Activated T-cell treated with anti-CD3 and anti-CD28 coated beads, Interleukin-2, amount 50 U/mL, for 4 hours (primary cell): ENCODE data around the gene P4HA1. TPM values are rescaled to one million over a fixed set of nuclear protein-coding genes. Genes with fewer than 3 reads are reported as not detected.

ENCODE experiments used
- ATAC-seq, 2 donors: fragments of 200-7000 bp; cut with Tn5 transposase; one replicate each; pipeline ENCODE4 v1.10.0; 2021
- DNase-seq: peaks from one replicate; pipeline ENCODE4 v3.0.0-alpha.2; 2020
- H3K27me3 Mint-ChIP-seq: one replicate; pipeline ENCODE4 v1.8.0; 2021; ENCODE audit warnings: low read depth, mixed read lengths
- H3K36me3 Mint-ChIP-seq: one replicate; pipeline ENCODE4 v1.8.0; 2022; ENCODE audit warnings: mixed read lengths; ENCODE audit not compliant: insufficient read depth
- H3K4me1 Mint-ChIP-seq: one replicate; pipeline ENCODE4 v1.8.0; 2021; ENCODE audit warnings: low read depth, mixed read lengths
- H3K4me3 Mint-ChIP-seq: one replicate; pipeline ENCODE4 v1.8.0; 2021; ENCODE audit warnings: mild to moderate bottlenecking, moderate library complexity, mixed read lengths
- H3K9me3 Mint-ChIP-seq: one replicate; pipeline ENCODE4 v1.8.0; 2021; ENCODE audit warnings: mixed read lengths
- total RNA-seq, 3 donors: library from RNA; stranded (reverse); gene quantifications; one replicate each; pipeline ENCODE4 v1.2.1, GENCODE V29; 2021

The P4HA1 gene
- total RNA-seq, 3 donors from 2014 or later = 19.8 to 23.8 (median 21.5) TPM

DNA sequence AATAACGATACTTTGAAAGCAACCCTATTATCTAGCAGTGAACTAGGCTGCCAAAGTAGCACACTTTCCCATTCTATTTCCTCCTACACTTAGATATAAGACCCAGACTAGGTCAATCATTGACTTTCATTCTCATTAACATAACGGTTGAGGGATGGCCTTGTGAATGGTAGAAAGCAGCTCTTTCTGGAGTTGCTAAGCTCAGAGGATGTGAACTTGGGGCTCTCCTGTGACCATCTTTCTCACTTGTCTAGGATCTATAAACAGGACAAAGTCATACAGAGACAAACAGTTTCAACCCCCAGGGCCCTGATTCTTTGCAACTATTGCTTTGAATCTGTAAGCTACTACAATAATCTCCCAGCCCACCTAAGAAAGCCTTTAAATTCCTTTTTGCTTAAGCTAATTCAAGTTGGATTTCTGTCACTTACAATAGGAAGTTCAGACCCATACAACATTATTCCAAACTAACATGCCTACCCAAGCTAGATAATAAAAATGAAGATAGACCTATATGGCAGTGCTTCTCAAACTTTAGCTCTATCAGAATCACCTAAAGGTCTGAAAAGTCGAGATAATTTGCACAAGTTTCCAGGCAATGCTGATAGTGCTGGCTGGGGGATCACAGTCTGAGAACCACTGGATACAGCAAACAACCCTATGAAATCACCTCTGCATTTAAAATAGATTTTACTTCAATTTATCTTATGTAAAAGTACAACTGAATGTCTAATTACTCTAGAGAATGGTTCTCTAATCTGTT, 16.7 kb downstream of the P4HA1 start:
- no peak for ATAC-seq
- no peak overlapping the region for H3K4me3 Mint-ChIP-seq

DNA sequence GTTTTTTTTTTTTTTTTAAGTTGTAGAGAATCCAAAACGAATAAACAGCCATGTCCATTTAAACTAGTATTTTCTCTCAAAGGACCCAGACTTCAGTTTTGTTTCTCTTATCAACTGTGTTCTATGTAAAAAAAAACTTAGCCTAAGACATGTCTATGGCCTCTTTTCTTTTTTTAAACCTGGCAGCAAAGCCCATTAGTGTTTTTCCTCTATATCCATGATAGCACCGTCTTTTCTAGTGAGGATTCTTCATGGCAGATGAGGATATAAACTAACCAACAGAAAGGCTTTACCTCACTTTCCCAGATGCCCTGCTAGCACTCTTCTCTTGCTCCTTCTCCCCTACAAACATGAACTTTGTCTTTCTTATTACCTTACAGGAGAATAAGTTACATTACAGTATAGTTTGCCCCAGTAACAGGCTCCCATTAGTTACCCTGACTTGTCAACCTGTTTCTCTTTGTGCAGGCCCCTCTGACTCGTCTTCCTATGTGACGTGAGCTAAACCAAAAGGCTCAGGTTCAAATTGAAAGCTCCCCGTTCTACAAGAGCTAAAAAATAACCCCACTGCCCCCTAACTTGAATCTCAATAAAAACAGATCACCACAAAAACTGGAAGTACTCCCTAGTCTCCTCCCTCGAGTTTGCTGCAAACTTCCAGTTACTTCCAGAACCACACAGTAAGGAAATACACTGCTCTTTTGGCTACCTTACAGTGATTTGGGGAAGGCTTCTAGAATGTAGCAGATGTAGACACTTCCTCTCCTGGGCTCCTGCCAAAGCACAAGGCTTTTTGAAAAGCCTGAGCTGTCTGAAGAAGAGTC, 20.1 kb downstream of the P4HA1 start:
- no peaks in the 10 kb centered on the region for H3K27me3 Mint-ChIP-seq
- ATAC-seq (no peak), DNase-seq (no peak)
- H3K4me1 Mint-ChIP-seq = peaks cover 6% of the 10 kb centered on the region
- no peak overlapping the region for H3K4me3 Mint-ChIP-seq
- H3K9me3 Mint-ChIP-seq = no peaks in the 10 kb centered on the region
- H3K36me3 Mint-ChIP-seq = peaks cover 8% of the 10 kb centered on the region

More for the DNA sequence above, 16.7 kb downstream of the P4HA1 start:
- peaks cover 6% of the 10 kb centered on the region for H3K4me1 Mint-ChIP-seq
- DNase-seq = no peak
- no peaks in the 10 kb centered on the region for H3K9me3 Mint-ChIP-seq
- no peaks in the 10 kb centered on the region for H3K36me3 Mint-ChIP-seq
- H3K27me3 Mint-ChIP-seq = no peaks in the 10 kb centered on the region

DNA sequence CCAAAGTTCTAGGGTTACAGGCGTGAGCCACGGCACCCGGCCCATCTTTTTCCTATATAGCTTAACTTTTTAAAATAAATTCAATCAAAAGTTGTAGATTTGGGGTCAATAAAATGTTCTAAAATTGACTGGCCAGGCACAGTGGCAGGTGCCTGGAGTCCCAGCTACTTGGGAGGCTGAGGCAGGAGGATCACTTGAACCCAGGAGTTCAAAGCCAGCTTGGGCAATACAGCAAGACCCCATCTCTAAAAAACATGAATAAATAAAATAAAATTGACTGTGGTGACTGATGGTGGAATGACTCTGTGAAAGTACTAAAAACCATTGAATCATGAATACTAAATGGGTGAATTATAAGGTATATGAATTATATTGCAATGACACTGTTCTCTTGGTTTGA, 20.8 kb downstream of the P4HA1 start:
- peaks cover 6% of the 10 kb centered on the region for H3K4me1 Mint-ChIP-seq
- H3K4me3 Mint-ChIP-seq = no peak overlapping the region
- peaks cover 11% of the 10 kb centered on the region for H3K36me3 Mint-ChIP-seq
- H3K27me3 Mint-ChIP-seq = no peaks in the 10 kb centered on the region
- ATAC-seq (no peak), DNase-seq (no peak)
- no peaks in the 10 kb centered on the region for H3K9me3 Mint-ChIP-seq

DNA sequence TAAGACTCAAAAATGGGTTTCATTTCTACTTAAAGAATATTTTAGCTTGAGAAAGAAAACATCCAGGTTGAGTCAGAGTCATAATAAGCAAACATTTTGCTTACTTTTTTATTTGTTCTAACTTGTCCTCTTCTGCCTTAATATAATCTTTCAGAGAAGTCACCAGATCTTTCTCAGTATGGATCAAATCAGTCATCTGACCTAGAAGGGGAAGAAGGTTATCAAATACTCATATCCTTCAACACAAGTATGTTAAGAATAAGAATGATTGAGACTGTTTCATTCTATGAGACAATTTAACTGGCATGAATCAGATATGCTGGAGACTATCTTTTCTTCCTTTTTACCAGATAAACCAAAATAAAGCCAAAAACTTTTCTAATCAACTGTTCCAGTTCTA, 23.0 kb downstream of the P4HA1 start:
- no peak for ATAC-seq
- peaks cover 6% of the 10 kb centered on the region for H3K4me1 Mint-ChIP-seq

DNA sequence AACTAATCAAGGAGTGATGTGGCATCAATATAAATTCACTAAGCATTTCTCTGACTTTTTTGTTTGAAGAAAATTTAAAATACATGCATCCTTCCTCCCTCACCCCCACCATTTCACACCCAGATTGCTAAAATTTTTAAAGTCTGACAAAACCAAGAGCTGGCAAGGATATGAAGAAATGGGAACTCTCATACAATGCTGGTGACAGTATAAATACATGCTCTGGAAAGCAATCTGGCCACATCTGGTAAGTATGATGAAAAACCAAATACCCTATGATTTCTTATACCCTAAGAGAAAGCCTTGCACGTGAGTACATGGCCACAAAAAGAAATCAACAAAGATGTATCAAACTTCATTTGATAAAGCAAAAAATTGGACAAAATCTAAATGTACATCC, 31.2 kb downstream of the P4HA1 start:
- Mint-ChIP-seq H3K27me3 (no peaks in the 10 kb centered on the region), H3K4me3 (no peak overlapping the region), H3K9me3 (no peaks in the 10 kb centered on the region), H3K36me3 (peaks cover 19% of the 10 kb centered on the region), H3K4me1 (peaks cover 7% of the 10 kb centered on the region)
- ATAC-seq (no peak), DNase-seq (no peak)

More for the DNA sequence above, 23.0 kb downstream of the P4HA1 start:
- DNase-seq = no peak
- no peaks in the 10 kb centered on the region for H3K27me3 Mint-ChIP-seq
- H3K9me3 Mint-ChIP-seq = no peaks in the 10 kb centered on the region
- peaks cover 17% of the 10 kb centered on the region for H3K36me3 Mint-ChIP-seq
- H3K4me3 Mint-ChIP-seq = no peak overlapping the region

DNA sequence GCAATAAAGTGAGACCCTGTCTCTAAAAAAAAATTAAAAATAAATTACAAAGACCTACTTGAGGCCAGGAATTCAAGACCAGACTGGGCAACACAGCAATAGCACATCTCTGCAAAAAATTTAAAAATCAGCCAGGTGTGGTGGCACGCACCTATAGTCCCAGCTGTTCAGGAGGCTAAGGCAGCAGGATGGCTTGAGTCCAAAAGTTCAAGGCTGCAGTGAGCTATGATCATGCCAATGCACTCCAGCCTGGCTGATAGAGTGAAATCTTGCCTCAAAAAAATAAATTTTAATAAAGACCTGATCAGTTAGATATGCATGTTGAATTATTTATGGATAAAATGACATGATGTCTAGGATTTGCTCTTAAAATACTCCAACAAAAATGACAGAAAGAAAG, 34.9 kb downstream of the P4HA1 start:
- no peaks in the 10 kb centered on the region for H3K27me3 Mint-ChIP-seq
- no peaks in the 10 kb centered on the region for H3K9me3 Mint-ChIP-seq
- H3K4me3 Mint-ChIP-seq = no peak overlapping the region
- ATAC-seq = no peak
- peaks cover 12% of the 10 kb centered on the region for H3K4me1 Mint-ChIP-seq
- DNase-seq = no peak
- peaks cover 18% of the 10 kb centered on the region for H3K36me3 Mint-ChIP-seq

DNA sequence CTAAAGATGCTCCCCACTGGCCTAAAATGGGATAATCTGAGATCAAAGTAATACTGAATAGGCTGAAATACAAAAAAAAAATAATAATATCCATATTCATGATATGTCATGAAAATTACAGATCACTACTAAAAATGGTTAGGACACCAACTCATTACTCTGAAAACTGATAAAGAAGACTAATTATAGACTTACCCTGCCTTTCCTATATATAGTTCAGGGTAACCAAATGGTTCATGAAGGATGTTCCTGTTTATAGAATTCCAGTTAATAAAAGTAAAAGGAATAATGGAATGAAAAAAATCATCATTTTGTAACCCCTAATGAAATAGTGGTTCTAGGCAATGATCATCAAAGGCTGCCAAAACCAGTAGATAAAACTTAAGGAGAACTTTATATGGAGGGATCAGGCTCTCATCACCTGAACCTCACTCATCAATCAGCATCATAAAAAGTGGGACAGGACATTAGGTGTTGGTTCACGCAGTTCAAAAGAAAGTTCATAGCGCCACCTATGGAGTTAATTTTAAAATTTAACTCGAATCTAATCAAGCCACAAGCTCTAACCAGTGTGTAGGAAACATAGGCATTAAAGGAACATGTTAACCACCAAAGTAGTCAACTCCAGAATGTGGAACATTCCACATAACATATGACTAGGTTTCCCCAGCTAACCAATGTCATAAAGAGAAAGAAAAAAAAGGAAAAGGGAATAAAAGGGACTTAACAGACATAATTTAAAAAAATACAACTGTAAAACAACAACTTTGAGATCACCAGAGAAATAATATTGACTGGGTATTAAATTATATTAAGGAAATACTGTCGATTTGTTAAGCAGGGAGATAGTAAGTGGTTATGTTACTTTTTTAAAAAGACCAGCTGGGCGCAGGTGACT, 35.7 kb downstream of the P4HA1 start:
- no peaks in the 10 kb centered on the region for H3K27me3 Mint-ChIP-seq
- peaks cover 18% of the 10 kb centered on the region for H3K36me3 Mint-ChIP-seq
- DNase-seq (no peak), ATAC-seq (peak in 1 of 2 donors; percentile 57)
- H3K4me1 Mint-ChIP-seq = peaks cover 12% of the 10 kb centered on the region
- H3K4me3 Mint-ChIP-seq = no peak overlapping the region
- H3K9me3 Mint-ChIP-seq = no peaks in the 10 kb centered on the region

DNA sequence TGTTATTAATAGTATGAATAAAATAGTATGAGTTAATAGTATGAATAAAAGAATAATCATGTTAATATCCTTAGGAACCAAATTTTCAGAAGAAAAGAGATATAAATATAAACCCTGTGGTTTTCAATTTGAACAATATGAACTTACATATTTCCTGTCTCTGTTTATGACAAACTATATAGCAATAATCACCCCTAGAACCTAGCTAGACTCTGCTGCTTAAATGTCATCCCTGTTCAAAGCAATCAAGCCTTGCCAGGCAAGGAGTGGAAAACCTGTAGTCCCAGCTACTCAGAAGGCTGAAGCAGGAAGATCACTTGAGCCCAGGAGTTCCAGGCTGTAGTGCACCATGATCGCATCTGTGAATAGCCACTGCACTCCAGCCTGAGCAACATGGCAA, 36.5 kb downstream of the P4HA1 start:
- DNase-seq = no peak
- H3K9me3 Mint-ChIP-seq = no peaks in the 10 kb centered on the region

DNA sequence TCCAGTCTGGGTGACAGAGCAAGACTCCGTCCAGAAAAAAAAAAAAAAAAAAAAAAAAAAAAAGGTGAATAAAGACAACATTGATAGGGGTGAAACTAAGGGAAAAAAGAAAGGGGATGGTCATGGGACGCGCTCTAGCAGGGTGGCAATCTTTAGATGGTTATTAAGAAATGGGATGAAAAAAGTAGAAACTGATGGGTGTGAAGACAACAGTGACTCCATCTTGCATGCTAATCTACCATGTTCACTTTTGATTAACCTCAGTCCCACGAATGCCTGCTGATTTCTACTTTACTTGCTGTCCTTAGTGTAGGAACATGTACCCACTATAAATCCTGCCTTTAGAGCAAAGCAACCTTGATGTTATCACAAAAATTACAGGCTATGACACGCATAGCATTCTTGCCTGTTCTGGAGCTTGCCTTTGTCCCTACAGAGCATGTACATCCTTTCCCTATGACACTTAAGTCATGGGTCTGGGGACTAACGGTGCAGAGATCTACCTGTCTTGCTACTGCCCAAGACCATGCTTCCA, 38.5 kb downstream of the P4HA1 start:
- Mint-ChIP-seq H3K4me1 (peaks cover 12% of the 10 kb centered on the region), H3K9me3 (no peaks in the 10 kb centered on the region), H3K36me3 (peaks cover 16% of the 10 kb centered on the region), H3K27me3 (no peaks in the 10 kb centered on the region), H3K4me3 (no peak overlapping the region)
- DNase-seq = no peak
- ATAC-seq = no peak

More for the DNA sequence above, 36.5 kb downstream of the P4HA1 start:
- Mint-ChIP-seq H3K27me3 (no peaks in the 10 kb centered on the region), H3K4me1 (peaks cover 12% of the 10 kb centered on the region), H3K36me3 (peaks cover 15% of the 10 kb centered on the region), H3K4me3 (no peak overlapping the region)
- no peak for ATAC-seq

DNA sequence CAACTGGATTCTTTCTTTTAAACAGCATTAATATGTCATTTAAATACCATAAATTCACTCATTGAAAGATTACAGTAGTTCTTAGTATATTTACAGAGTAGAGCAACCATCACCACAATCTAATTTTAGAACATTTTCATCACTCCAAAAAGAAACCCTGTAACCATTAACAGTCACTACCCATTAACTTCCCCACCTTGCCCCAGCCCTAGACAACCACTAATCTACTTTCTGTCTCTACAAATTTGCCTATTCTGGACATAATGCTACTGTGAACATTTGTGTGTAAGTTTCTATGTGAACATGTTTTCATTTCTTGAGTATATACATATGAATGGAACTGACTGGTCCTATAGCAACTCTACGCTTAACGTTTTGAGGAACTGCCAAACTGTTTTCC, 42.4 kb downstream of the P4HA1 start:
- Mint-ChIP-seq H3K36me3 (peaks cover 23% of the 10 kb centered on the region), H3K4me1 (no peaks in the 10 kb centered on the region), H3K9me3 (no peaks in the 10 kb centered on the region), H3K4me3 (no peak overlapping the region), H3K27me3 (no peaks in the 10 kb centered on the region)
- ATAC-seq = no peak
- no peak for DNase-seq

DNA sequence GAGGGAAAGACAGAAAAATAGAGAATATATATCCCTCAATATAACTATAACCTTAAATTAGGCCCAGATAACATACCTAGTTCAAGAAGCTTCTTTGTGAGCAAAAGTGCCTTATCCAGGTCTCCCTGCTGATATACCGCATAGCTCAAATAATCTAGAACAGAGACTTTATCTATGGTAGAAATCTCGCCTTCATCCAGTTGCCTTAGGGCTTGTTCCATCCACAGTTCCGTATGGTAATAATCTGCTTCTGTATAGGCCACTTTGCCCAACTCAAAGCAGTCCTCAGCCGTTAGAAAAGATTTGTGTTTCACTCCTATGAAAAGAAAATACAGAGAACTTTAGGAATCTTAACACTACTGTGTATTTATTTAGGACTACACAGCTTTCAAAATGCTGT, 43.4 kb downstream of the P4HA1 start:
- peaks cover 19% of the 10 kb centered on the region for H3K36me3 Mint-ChIP-seq

DNA sequence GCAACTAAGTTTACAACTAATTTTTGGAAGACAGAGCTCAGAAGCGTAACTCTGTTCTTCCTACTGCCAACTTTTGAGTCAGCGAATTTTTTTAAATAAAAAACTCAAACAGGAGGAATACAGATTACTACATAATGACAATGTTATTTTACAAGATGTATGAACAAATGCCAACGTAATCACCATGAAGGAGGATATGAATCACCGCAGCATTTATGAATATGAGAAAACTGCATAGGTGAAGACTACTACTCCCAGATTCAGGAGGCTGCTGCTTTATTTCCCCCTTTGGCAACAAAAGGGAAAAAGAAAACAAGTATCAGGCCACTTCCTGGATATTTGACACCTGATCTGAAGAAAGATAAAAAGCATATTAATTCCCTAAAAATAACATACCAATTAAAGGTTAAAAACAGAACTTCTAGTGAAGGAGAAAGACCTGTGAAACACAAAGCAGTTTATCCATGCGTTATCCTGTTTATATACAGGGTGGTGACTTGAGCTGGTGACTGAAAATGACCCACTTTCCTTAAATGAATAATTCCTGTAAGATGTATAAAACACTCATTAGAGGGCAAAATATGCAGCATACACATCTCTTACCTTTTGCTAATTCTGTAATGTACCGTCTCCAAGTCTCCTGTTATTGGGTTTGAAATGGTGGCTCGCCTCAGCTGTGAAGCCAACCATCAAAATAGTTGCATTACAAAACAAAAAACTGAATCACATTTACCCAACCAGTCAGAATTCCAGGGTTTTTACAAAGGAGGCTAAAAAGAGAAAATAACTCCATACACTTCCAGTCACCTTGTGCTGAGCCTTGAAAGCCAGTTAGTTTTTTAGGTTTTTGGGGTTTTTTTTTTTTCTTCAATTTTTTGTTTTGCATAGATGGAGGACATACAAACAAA, 52.0 kb downstream of the P4HA1 start:
- ATAC-seq = no peak
- no peak for DNase-seq
- H3K4me1 Mint-ChIP-seq = no peaks in the 10 kb centered on the region
- no peaks in the 10 kb centered on the region for H3K9me3 Mint-ChIP-seq
- peaks cover 23% of the 10 kb centered on the region for H3K36me3 Mint-ChIP-seq
- no peak overlapping the region for H3K4me3 Mint-ChIP-seq
- H3K27me3 Mint-ChIP-seq = no peaks in the 10 kb centered on the region

More for the DNA sequence above, 43.4 kb downstream of the P4HA1 start:
- Mint-ChIP-seq H3K27me3 (no peaks in the 10 kb centered on the region), H3K9me3 (no peaks in the 10 kb centered on the region), H3K4me3 (no peak overlapping the region), H3K4me1 (no peaks in the 10 kb centered on the region)
- ATAC-seq (no peak), DNase-seq (no peak)

DNA sequence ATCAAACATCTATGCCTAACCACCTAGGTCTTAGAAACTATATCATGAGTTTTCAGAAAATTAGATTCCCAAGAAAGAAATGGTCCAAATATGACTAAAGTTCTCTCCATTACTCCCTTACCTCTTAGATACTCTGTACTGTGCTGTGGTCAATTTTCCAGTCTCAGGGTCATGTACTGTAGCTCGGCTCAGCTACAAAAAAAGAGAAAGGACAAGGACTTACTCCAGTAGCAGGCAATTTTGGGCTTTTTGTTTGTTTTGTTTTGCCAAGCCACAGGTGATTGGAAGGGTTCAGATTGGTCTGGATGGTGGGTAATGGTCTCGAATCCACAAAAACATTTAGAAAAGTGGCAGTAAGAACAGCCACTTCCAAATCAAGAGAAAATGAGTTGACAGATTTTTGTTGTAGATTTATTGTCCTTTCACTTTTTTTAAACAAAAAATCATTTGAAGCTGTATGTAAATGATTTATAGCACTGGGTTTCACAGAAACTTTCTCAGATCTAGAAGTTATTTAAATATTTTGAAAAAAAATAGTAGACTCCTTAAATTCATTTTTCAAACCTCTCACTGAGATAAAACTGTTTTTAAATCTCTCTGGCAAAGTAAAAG, 52.8 kb downstream of the P4HA1 start:
- no peaks in the 10 kb centered on the region for H3K27me3 Mint-ChIP-seq
- no peaks in the 10 kb centered on the region for H3K4me1 Mint-ChIP-seq
- DNase-seq (no peak), ATAC-seq (no peak)
- H3K36me3 Mint-ChIP-seq = peaks cover 23% of the 10 kb centered on the region
- no peaks in the 10 kb centered on the region for H3K9me3 Mint-ChIP-seq
- no peak overlapping the region for H3K4me3 Mint-ChIP-seq
